ENCODE data around the gene CCDC63.

CCDC63 gene

GRCh38 chr12:110889361-110889760 lies 42.6 kb downstream of the CCDC63 start:
- Histone ChIP-seq H3K27me3 (ENCODE audit: control insufficient read depth, insufficient read depth, low read length) (no peaks in the 10 kb centered on the region), H3K4me1 (ENCODE audit: control insufficient read depth, low read depth, low read length) (no peaks in the 10 kb centered on the region), H3K4me3 (ENCODE audit: low read length) (no peak overlapping the region), H3K9me3 (ENCODE audit: control insufficient read depth, low read depth, low read length) (no peaks in the 10 kb centered on the region), H3K36me3 (ENCODE audit: control insufficient read depth, low read depth, low read length) (no peaks in the 10 kb centered on the region), H3K9ac (ENCODE audit: low read length) (no peak overlapping the region), H3K27ac (ENCODE audit: low read length) (no peak overlapping the region)

GRCh38 chr12:110893956-110894355 lies 47.2 kb downstream of the CCDC63 start:
- Histone ChIP-seq H3K36me3 (ENCODE audit: control insufficient read depth, low read depth, low read length) (no peaks in the 10 kb centered on the region), H3K27ac (ENCODE audit: low read length) (no peak overlapping the region), H3K4me1 (ENCODE audit: control insufficient read depth, low read depth, low read length) (no peaks in the 10 kb centered on the region), H3K4me3 (ENCODE audit: low read length) (no peak overlapping the region), H3K9me3 (ENCODE audit: control insufficient read depth, low read depth, low read length) (no peaks in the 10 kb centered on the region), H3K27me3 (ENCODE audit: control insufficient read depth, insufficient read depth, low read length) (no peaks in the 10 kb centered on the region), H3K9ac (ENCODE audit: low read length) (no peak overlapping the region)

GRCh38 chr12:110896559-110896958 lies 49.8 kb downstream of the CCDC63 start:
- Histone ChIP-seq H3K9me3 (ENCODE audit: control insufficient read depth, low read depth, low read length) (no peaks in the 10 kb centered on the region), H3K4me3 (ENCODE audit: low read length) (no peak overlapping the region), H3K27ac (ENCODE audit: low read length) (no peak overlapping the region), H3K27me3 (ENCODE audit: control insufficient read depth, insufficient read depth, low read length) (no peaks in the 10 kb centered on the region), H3K36me3 (ENCODE audit: control insufficient read depth, low read depth, low read length) (no peaks in the 10 kb centered on the region), H3K4me1 (ENCODE audit: control insufficient read depth, low read depth, low read length) (no peaks in the 10 kb centered on the region), H3K9ac (ENCODE audit: low read length) (no peak overlapping the region)

GRCh38 chr12:110901401-110901800 lies 54.6 kb downstream of the CCDC63 start:
- no peaks in the 10 kb centered on the region for H3K4me1 ChIP-seq (ENCODE audit: control insufficient read depth, low read depth, low read length)
- H3K27ac ChIP-seq (ENCODE audit: low read length) = no peak overlapping the region
- no peaks in the 10 kb centered on the region for H3K36me3 ChIP-seq (ENCODE audit: control insufficient read depth, low read depth, low read length)
- H3K27me3 ChIP-seq (ENCODE audit: control insufficient read depth, insufficient read depth, low read length) = no peaks in the 10 kb centered on the region
- H3K9me3 ChIP-seq (ENCODE audit: control insufficient read depth, low read depth, low read length) = no peaks in the 10 kb centered on the region
- H3K9ac ChIP-seq (ENCODE audit: low read length) = no peak overlapping the region
- no peak overlapping the region for H3K4me3 ChIP-seq (ENCODE audit: low read length)

- H3K27ac ChIP-seq (ENCODE audit: low read length) = no peak overlapping the region
- no peak overlapping the region for H3K9ac ChIP-seq (ENCODE audit: low read length)
- no peak overlapping the region for H3K4me3 ChIP-seq (ENCODE audit: low read length)
- H3K27me3 ChIP-seq (ENCODE audit: control insufficient read depth, insufficient read depth, low read length) = no peaks in the 10 kb centered on the region
- H3K4me1 ChIP-seq (ENCODE audit: control insufficient read depth, low read depth, low read length) = no peaks in the 10 kb centered on the region
- no peaks in the 10 kb centered on the region for H3K9me3 ChIP-seq (ENCODE audit: control insufficient read depth, low read depth, low read length)
- no peaks in the 10 kb centered on the region for H3K36me3 ChIP-seq (ENCODE audit: control insufficient read depth, low read depth, low read length)
Measured at GRCh38 chr12:110903511-110903910, 56.7 kb downstream of the CCDC63 start.

GRCh38 chr12:110906083-110906482 lies 59.3 kb downstream of the CCDC63 start:
- Histone ChIP-seq H3K36me3 (ENCODE audit: control insufficient read depth, low read depth, low read length) (no peaks in the 10 kb centered on the region), H3K27ac (ENCODE audit: low read length) (no peak overlapping the region), H3K27me3 (ENCODE audit: control insufficient read depth, insufficient read depth, low read length) (no peaks in the 10 kb centered on the region), H3K4me3 (ENCODE audit: low read length) (no peak overlapping the region), H3K9me3 (ENCODE audit: control insufficient read depth, low read depth, low read length) (no peaks in the 10 kb centered on the region), H3K4me1 (ENCODE audit: control insufficient read depth, low read depth, low read length) (no peaks in the 10 kb centered on the region), H3K9ac (ENCODE audit: low read length) (no peak overlapping the region)

GRCh38 chr12:110906516-110906915 lies 59.7 kb downstream of the CCDC63 start:
- Histone ChIP-seq H3K9me3 (ENCODE audit: control insufficient read depth, low read depth, low read length) (no peaks in the 10 kb centered on the region), H3K36me3 (ENCODE audit: control insufficient read depth, low read depth, low read length) (no peaks in the 10 kb centered on the region), H3K9ac (ENCODE audit: low read length) (no peak overlapping the region), H3K4me1 (ENCODE audit: control insufficient read depth, low read depth, low read length) (no peaks in the 10 kb centered on the region), H3K4me3 (ENCODE audit: low read length) (no peak overlapping the region), H3K27me3 (ENCODE audit: control insufficient read depth, insufficient read depth, low read length) (no peaks in the 10 kb centered on the region), H3K27ac (ENCODE audit: low read length) (no peak overlapping the region)

- Histone ChIP-seq H3K27ac (ENCODE audit: low read length) (no peak overlapping the region), H3K9me3 (ENCODE audit: control insufficient read depth, low read depth, low read length) (no peaks in the 10 kb centered on the region), H3K9ac (ENCODE audit: low read length) (no peak overlapping the region)
Measured at GRCh38 chr12:110906985-110907384, 60.2 kb downstream of the CCDC63 start.

GRCh38 chr12:110907583-110907982 lies 60.8 kb downstream of the CCDC63 start:
- Histone ChIP-seq H3K36me3 (ENCODE audit: control insufficient read depth, low read depth, low read length) (no peaks in the 10 kb centered on the region), H3K4me1 (ENCODE audit: control insufficient read depth, low read depth, low read length) (no peaks in the 10 kb centered on the region), H3K27ac (ENCODE audit: low read length) (no peak overlapping the region), H3K9me3 (ENCODE audit: control insufficient read depth, low read depth, low read length) (no peaks in the 10 kb centered on the region), H3K4me3 (ENCODE audit: low read length) (no peak overlapping the region), H3K9ac (ENCODE audit: low read length) (no peak overlapping the region), H3K27me3 (ENCODE audit: control insufficient read depth, insufficient read depth, low read length) (no peaks in the 10 kb centered on the region)

More at GRCh38 chr12:110906985-110907384, 60.2 kb downstream of the CCDC63 start:
- H3K36me3 ChIP-seq (ENCODE audit: control insufficient read depth, low read depth, low read length) = no peaks in the 10 kb centered on the region
- no peaks in the 10 kb centered on the region for H3K27me3 ChIP-seq (ENCODE audit: control insufficient read depth, insufficient read depth, low read length)
- no peak overlapping the region for H3K4me3 ChIP-seq (ENCODE audit: low read length)
- H3K4me1 ChIP-seq (ENCODE audit: control insufficient read depth, low read depth, low read length) = no peaks in the 10 kb centered on the region

- Histone ChIP-seq H3K9me3 (ENCODE audit: control insufficient read depth, low read depth, low read length) (no peaks in the 10 kb centered on the region), H3K9ac (ENCODE audit: low read length) (no peak overlapping the region), H3K4me3 (ENCODE audit: low read length) (no peak overlapping the region), H3K27ac (ENCODE audit: low read length) (no peak overlapping the region), H3K27me3 (ENCODE audit: control insufficient read depth, insufficient read depth, low read length) (no peaks in the 10 kb centered on the region), H3K4me1 (ENCODE audit: control insufficient read depth, low read depth, low read length) (no peaks in the 10 kb centered on the region), H3K36me3 (ENCODE audit: control insufficient read depth, low read depth, low read length) (no peaks in the 10 kb centered on the region)
Measured at GRCh38 chr12:110908377-110909152, 61.8 kb downstream of the CCDC63 start.

- Histone ChIP-seq H3K27me3 (ENCODE audit: control insufficient read depth, insufficient read depth, low read length) (no peaks in the 10 kb centered on the region), H3K36me3 (ENCODE audit: control insufficient read depth, low read depth, low read length) (no peaks in the 10 kb centered on the region), H3K9ac (ENCODE audit: low read length) (no peak overlapping the region), H3K9me3 (ENCODE audit: control insufficient read depth, low read depth, low read length) (no peaks in the 10 kb centered on the region), H3K27ac (ENCODE audit: low read length) (no peak overlapping the region), H3K4me1 (ENCODE audit: control insufficient read depth, low read depth, low read length) (no peaks in the 10 kb centered on the region), H3K4me3 (ENCODE audit: low read length) (no peak overlapping the region)
Measured at GRCh38 chr12:110912263-110912662, 65.5 kb downstream of the CCDC63 start.

All from iPS-18a (cell line).